OCI-LY3 (cell line): ENCODE results near the gene VEZT.

Experiments
- EZH2phosphoT487 ChIP-seq: fragments of 200-600 bp; shearing (Covaris generic); IDR thresholded peaks from 2 replicates; pipeline ENCODE4 v1.6.1; 2018; ENCODE audit warnings: antibody characterized with exemption, mixed run types, low read depth
- TF ChIP-seq, protein P1 (sequence below): fragments of 200-600, 300-600 bp; sonication (generic); IDR thresholded peaks from 2 replicates; pipeline ENCODE4 v1.5.1; 2014; ENCODE audit warnings: antibody characterized with exemption, low read length, low read depth

DNA sequence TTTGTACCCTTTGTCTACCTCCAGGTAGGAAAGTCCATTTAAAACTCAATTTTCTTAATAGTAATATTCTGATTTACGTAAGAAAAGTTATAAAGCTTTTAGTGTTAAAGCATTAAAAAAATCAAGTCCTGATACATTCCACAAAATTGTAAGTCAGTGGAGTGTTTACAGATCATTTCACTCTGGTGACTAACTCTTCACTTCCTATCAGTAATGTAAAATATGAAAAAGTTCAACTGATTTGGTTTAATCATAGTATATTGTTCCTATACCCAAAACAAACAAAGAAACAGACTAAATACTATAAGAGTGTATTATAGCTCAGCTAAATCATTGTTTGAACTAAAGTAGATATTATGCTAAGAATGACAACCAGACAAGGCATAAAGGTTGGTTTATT lies 85.9 kb downstream of the VEZT start:
- TF ChIP-seq, protein P1, sequence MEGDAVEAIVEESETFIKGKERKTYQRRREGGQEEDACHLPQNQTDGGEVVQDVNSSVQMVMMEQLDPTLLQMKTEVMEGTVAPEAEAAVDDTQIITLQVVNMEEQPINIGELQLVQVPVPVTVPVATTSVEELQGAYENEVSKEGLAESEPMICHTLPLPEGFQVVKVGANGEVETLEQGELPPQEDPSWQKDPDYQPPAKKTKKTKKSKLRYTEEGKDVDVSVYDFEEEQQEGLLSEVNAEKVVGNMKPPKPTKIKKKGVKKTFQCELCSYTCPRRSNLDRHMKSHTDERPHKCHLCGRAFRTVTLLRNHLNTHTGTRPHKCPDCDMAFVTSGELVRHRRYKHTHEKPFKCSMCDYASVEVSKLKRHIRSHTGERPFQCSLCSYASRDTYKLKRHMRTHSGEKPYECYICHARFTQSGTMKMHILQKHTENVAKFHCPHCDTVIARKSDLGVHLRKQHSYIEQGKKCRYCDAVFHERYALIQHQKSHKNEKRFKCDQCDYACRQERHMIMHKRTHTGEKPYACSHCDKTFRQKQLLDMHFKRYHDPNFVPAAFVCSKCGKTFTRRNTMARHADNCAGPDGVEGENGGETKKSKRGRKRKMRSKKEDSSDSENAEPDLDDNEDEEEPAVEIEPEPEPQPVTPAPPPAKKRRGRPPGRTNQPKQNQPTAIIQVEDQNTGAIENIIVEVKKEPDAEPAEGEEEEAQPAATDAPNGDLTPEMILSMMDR, result no peak
- no peak for TF ChIP-seq EZH2phosphoT487
